ENCODE measurements around the gene WIPI1.

DNA sequence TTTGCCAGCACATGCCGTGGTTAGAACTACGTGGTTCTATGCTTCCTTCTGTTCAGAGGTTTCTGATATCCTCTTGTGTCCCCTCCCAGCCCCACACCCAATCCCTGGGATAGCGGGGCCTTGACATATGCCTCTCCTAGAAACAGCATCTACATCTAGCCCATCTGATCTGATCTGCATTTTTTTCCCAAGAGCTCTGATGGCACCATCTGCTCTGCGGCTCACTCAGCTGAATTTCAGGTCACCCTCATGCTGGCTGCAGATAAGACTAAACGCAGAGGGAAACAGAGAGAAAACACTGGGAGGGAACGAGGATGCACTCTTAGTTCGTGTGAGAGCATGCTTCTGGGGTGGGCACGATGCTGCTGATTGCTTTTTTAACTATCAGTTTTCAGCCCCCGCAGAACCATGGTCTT is 10.7 kb downstream of the WIPI1 start:
- TF ChIP-seq, protein P1, sequence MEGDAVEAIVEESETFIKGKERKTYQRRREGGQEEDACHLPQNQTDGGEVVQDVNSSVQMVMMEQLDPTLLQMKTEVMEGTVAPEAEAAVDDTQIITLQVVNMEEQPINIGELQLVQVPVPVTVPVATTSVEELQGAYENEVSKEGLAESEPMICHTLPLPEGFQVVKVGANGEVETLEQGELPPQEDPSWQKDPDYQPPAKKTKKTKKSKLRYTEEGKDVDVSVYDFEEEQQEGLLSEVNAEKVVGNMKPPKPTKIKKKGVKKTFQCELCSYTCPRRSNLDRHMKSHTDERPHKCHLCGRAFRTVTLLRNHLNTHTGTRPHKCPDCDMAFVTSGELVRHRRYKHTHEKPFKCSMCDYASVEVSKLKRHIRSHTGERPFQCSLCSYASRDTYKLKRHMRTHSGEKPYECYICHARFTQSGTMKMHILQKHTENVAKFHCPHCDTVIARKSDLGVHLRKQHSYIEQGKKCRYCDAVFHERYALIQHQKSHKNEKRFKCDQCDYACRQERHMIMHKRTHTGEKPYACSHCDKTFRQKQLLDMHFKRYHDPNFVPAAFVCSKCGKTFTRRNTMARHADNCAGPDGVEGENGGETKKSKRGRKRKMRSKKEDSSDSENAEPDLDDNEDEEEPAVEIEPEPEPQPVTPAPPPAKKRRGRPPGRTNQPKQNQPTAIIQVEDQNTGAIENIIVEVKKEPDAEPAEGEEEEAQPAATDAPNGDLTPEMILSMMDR (IDR thresholded peaks at IDR 0.05) = no peak
- TF ChIP-seq POLR2A (IDR thresholded peaks at IDR 0.05) = no peak
